A673 (cell line): ENCODE data around the gene SLC12A3.

ENCODE experiments used
- EZH2 ChIP-seq: fragments of 200-600 bp; sonication (generic); IDR thresholded peaks from 2 replicates; pipeline ENCODE4 v1.6.1; 2017; ENCODE audit warnings: borderline replicate concordance, low read depth, mild to moderate bottlenecking, mixed read lengths, antibody characterized with exemption, low read length; ENCODE audit not compliant: poor library complexity, severe bottlenecking
- TF ChIP-seq, protein P1 (sequence below): fragments of 300-800, 200-600 bp; sonication (generic); conservative IDR thresholded peaks from 2 replicates; pipeline ENCODE4 v1.5.1; 2017; ENCODE audit warnings: low read depth, mild to moderate bottlenecking, antibody characterized with exemption, low read length, moderate library complexity, mixed read lengths

DNA sequence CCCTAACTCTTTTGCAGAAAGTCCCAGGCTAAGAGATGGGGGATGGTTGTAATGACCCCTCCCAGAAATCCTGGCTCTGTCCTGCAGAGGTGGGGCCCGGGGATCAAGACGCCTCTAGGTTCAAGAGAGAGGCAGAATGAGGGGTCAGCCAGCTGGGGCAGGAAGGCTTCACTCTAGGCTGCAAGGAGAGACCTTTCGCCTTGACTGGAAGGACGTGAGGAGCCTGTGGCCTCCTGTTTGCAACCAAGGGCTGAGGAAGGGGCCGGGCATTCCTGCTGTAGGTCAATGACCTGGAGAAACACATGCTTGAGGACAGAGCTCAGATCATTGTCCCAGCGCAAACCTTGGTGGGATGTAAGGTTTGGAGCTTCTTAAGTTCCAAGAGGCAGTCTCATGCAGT, 88.0 kb downstream of the SLC12A3 start:
- TF ChIP-seq, protein P1, sequence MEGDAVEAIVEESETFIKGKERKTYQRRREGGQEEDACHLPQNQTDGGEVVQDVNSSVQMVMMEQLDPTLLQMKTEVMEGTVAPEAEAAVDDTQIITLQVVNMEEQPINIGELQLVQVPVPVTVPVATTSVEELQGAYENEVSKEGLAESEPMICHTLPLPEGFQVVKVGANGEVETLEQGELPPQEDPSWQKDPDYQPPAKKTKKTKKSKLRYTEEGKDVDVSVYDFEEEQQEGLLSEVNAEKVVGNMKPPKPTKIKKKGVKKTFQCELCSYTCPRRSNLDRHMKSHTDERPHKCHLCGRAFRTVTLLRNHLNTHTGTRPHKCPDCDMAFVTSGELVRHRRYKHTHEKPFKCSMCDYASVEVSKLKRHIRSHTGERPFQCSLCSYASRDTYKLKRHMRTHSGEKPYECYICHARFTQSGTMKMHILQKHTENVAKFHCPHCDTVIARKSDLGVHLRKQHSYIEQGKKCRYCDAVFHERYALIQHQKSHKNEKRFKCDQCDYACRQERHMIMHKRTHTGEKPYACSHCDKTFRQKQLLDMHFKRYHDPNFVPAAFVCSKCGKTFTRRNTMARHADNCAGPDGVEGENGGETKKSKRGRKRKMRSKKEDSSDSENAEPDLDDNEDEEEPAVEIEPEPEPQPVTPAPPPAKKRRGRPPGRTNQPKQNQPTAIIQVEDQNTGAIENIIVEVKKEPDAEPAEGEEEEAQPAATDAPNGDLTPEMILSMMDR, result no peak
- no peak for TF ChIP-seq EZH2
